OCI-LY7 (cell line): ENCODE data around the gene DYNLL1. TPM values are rescaled to one million over a fixed set of nuclear protein-coding genes. Genes with fewer than 3 reads are reported as not detected.

Source experiments
- BruUV-seq: library from RNA; stranded (reverse); fragments of 400-500 nt; replicated peaks from 2 replicates; lab custom pipeline; 2021; lab: Mats Ljungman, UMichigan
- CTCF ChIA-PET: fragments of 300-600 bp; sonication (Branson Sonifier 250); formaldehyde crosslinking; loops from one replicate; lab custom pipeline; 2022; ENCODE audit warnings: antibody characterized with exemption; ENCODE audit not compliant: unreplicated experiment; lab: Charles Lee
- POLR2A ChIA-PET: fragments of 300-600 bp; sonication (Branson Sonifier 250); formaldehyde crosslinking; loops from one replicate; lab custom pipeline; 2022; ENCODE audit warnings: antibody characterized with exemption; lab: Charles Lee
- DNase-seq: peaks from one replicate; pipeline ENCODE4 v3.0.0-alpha.2; 2015; ENCODE audit warnings: low spot score
- H2AFZ ChIP-seq: fragments of 200-600 bp; sonication (generic), shearing (Covaris generic); 2 replicates; pipeline ENCODE4 v1.6.1; 2014; ENCODE audit warnings: mild to moderate bottlenecking, antibody characterized with exemption, low read length, moderate library complexity
- H3K27ac ChIP-seq: fragments of 200-600 bp; sonication (generic); 2 replicates; pipeline ENCODE4 v1.5.1; 2014; ENCODE audit warnings: mixed run types, low read depth, mild to moderate bottlenecking, moderate library complexity, low read length, inconsistent platforms; ENCODE audit not compliant: poor library complexity, severe bottlenecking
- H3K36me3 ChIP-seq: fragments of 200-600 bp; sonication (generic); 2 replicates; pipeline ENCODE4 v1.6.1; 2014; ENCODE audit warnings: mild to moderate bottlenecking, antibody characterized with exemption, low read length, moderate library complexity, mixed read lengths; ENCODE audit not compliant: insufficient read depth
- H3K4me1 ChIP-seq: fragments of 200-600 bp; sonication (generic); 2 replicates; pipeline ENCODE4 v1.5.1; 2014; ENCODE audit warnings: mild to moderate bottlenecking, low read length; ENCODE audit not compliant: insufficient read depth, poor library complexity, severe bottlenecking
- H3K4me2 ChIP-seq: fragments of 200-600 bp; sonication (generic); 2 replicates; pipeline ENCODE4 v1.6.1; 2014; ENCODE audit warnings: mild to moderate bottlenecking, low read length
- H3K4me3 ChIP-seq: fragments of 200-600 bp; sonication (generic); 2 replicates; pipeline ENCODE4 v1.5.1; 2014; ENCODE audit warnings: mild to moderate bottlenecking, low read depth, low read length; ENCODE audit not compliant: poor library complexity, severe bottlenecking
- H3K79me2 ChIP-seq: fragments of 200-600 bp; sonication (generic); 2 replicates; pipeline ENCODE4 v1.6.1; 2016; ENCODE audit warnings: low read depth, mild to moderate bottlenecking, low read length, moderate library complexity, mixed read lengths; ENCODE audit not compliant: insufficient read depth
- H3K9me2 ChIP-seq: fragments of 200-600 bp; sonication (generic); 2 replicates; pipeline ENCODE4 v1.6.1; 2016; ENCODE audit warnings: mild to moderate bottlenecking, low read length, mixed read lengths; ENCODE audit not compliant: insufficient read depth
- H3K9me3 ChIP-seq: fragments of 200-600 bp; sonication (generic); 2 replicates; pipeline ENCODE4 v1.6.1; 2014; ENCODE audit warnings: mild to moderate bottlenecking, mixed run types, low read length, mixed read lengths
- H4K20me1 ChIP-seq: fragments of 200-600 bp; sonication (generic); 2 replicates; pipeline ENCODE4 v1.6.1; 2014; ENCODE audit warnings: mild to moderate bottlenecking, antibody characterized with exemption, low read length, moderate library complexity, mixed read lengths; ENCODE audit not compliant: insufficient read depth
- EZH2phosphoT487 ChIP-seq: fragments of 200-600 bp; sonication (generic); IDR thresholded peaks from 2 replicates; pipeline ENCODE4 v1.6.1; 2018; ENCODE audit warnings: low read depth, borderline replicate concordance, mild to moderate bottlenecking, mixed run types, antibody characterized with exemption, low read length, moderate library complexity, mixed read lengths
- intact Hi-C: fragments of 100-400 bp; cut with micrococcal nuclease; formaldehyde crosslinking; loops from one replicate; pipeline ENCODE4 v1.10.0; 2022; ENCODE audit not compliant: unreplicated experiment
- total RNA-seq, 2 experiments: library from RNA; depleted of rRNA in 1 of 2; stranded (reverse); fragments of >200 nt in 1 of 2; shearing (Covaris generic) in 1 of 2; gene quantifications; 2 replicates each; pipeline ENCODE4 v1.2.3, GENCODE V29; 2014 to 2022
- TF ChIP-seq, protein P1 (sequence below): fragments of 200-600 bp; sonication (generic); conservative IDR thresholded peaks from 2 replicates; pipeline ENCODE4 v1.5.1; 2014; ENCODE audit warnings: mild to moderate bottlenecking, antibody characterized with exemption, low read length, moderate library complexity, mixed read lengths

The DYNLL1 gene
- total RNA-seq, 2 experiments from 2014 or later: 321 to 400 TPM

DNA sequence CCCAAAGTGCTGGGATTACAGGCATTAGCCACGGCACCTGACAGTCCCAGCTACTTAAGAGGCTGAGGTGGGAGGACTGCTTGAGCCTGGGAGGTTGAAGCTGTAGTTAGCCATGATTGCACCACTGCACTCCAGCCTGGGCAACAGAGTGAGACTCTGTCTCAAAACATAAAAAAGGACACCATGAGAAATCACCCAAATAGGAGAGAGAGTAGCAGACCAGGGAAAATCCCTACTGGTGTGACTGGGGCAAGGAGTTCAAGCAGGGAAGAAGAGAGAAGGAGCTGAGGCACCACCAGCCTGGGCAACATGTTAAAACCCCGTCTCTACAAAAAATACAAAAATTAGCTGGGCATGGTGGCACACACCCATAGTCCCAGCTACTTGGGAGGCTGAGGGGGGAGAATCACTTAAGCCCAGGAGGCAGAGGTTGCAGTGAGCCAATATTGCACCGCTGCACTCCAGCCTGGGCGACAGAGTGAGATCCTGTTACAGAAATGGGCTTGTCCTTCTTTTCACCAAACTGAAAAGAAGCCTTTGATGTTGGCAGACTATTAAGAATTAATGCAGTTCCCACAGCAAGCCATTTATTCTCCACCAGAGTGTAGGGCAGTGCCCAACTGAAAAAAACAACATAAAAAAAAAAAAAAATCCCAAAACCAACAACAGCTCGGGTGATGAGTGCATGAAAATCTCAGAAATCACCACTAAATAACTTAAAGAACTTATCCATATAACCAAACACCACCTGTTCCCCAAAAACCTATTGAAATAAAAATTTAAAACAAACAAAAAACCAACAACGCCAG is 21.9 kb upstream of the DYNLL1 start:
- DNase-seq: no peak
- H3K27ac ChIP-seq: no peak overlapping the region
- ChIA-PET CTCF (no interaction called here), POLR2A (no interaction called here)
- no peak overlapping the region for H2AFZ ChIP-seq
- H3K4me1 ChIP-seq: peaks cover 28% of the 10 kb centered on the region
- H3K4me2 ChIP-seq: no peak overlapping the region
- no peaks in the 10 kb centered on the region for H4K20me1 ChIP-seq
- intact Hi-C loops: no loop called here
- no TSS peak for BruUV-seq
- peaks cover 5% of the 10 kb centered on the region; the same call in 1 of the 2 replicates for H3K79me2 ChIP-seq
- H3K4me3 ChIP-seq: no peak overlapping the region
- H3K9me2 ChIP-seq: no peaks in the 10 kb centered on the region
- H3K9me3 ChIP-seq: no peaks in the 10 kb centered on the region
- no peaks in the 10 kb centered on the region for H3K36me3 ChIP-seq
- TF ChIP-seq EZH2phosphoT487: no peak
- TF ChIP-seq, protein P1, sequence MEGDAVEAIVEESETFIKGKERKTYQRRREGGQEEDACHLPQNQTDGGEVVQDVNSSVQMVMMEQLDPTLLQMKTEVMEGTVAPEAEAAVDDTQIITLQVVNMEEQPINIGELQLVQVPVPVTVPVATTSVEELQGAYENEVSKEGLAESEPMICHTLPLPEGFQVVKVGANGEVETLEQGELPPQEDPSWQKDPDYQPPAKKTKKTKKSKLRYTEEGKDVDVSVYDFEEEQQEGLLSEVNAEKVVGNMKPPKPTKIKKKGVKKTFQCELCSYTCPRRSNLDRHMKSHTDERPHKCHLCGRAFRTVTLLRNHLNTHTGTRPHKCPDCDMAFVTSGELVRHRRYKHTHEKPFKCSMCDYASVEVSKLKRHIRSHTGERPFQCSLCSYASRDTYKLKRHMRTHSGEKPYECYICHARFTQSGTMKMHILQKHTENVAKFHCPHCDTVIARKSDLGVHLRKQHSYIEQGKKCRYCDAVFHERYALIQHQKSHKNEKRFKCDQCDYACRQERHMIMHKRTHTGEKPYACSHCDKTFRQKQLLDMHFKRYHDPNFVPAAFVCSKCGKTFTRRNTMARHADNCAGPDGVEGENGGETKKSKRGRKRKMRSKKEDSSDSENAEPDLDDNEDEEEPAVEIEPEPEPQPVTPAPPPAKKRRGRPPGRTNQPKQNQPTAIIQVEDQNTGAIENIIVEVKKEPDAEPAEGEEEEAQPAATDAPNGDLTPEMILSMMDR: no peak

DNA sequence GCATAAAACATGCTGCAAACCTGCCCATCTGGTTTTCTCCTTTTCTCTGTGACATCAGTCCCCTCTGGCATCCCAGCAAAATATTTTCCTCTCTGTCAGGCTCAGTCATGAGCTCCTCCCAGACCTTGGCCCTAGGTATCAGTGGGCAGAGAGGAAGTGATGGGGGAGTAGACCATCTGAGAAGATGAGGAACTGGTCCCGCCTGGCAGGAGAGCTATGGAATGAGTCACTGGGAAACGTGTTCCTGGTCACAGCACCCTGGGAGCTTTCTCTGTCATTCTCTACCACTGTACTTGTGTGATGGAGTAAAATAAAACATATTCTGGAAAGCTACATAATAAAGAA is 21.3 kb upstream of the DYNLL1 start:
- POLR2A ChIA-PET: no interaction called here

More for the DNA sequence above, 21.3 kb upstream of the DYNLL1 start:
- BruUV-seq: no TSS peak
- no peak for DNase-seq
- Histone ChIP-seq H3K36me3 (no peaks in the 10 kb centered on the region), H3K4me1 (peaks cover 28% of the 10 kb centered on the region), H3K79me2 (peaks cover 4% of the 10 kb centered on the region; the same call in 1 of the 2 replicates), H3K4me3 (no peak overlapping the region), H4K20me1 (no peaks in the 10 kb centered on the region), H2AFZ (no peak overlapping the region), H3K9me3 (no peaks in the 10 kb centered on the region), H3K4me2 (no peak overlapping the region), H3K27ac (no peak overlapping the region), H3K9me2 (no peaks in the 10 kb centered on the region)
- intact Hi-C loops: no loop called here
- TF ChIP-seq EZH2phosphoT487: no peak
- TF ChIP-seq, protein P1: no peak
- CTCF ChIA-PET: no interaction called here
